GM21381 (cell line): ENCODE measurements around the gene LEMD2.

Source experiments
- ATAC-seq: cut with Tn5 transposase; IDR thresholded peaks from one replicate; pipeline ENCODE4 v1.9.1; 2021; ENCODE audit warnings: mild to moderate bottlenecking, moderate library complexity; ENCODE audit not compliant: unreplicated experiment

The LEMD2 gene

GRCh38 chr6:33725222-33725621 is 63.7 kb downstream of the LEMD2 start:
- no peak for ATAC-seq

DNA sequence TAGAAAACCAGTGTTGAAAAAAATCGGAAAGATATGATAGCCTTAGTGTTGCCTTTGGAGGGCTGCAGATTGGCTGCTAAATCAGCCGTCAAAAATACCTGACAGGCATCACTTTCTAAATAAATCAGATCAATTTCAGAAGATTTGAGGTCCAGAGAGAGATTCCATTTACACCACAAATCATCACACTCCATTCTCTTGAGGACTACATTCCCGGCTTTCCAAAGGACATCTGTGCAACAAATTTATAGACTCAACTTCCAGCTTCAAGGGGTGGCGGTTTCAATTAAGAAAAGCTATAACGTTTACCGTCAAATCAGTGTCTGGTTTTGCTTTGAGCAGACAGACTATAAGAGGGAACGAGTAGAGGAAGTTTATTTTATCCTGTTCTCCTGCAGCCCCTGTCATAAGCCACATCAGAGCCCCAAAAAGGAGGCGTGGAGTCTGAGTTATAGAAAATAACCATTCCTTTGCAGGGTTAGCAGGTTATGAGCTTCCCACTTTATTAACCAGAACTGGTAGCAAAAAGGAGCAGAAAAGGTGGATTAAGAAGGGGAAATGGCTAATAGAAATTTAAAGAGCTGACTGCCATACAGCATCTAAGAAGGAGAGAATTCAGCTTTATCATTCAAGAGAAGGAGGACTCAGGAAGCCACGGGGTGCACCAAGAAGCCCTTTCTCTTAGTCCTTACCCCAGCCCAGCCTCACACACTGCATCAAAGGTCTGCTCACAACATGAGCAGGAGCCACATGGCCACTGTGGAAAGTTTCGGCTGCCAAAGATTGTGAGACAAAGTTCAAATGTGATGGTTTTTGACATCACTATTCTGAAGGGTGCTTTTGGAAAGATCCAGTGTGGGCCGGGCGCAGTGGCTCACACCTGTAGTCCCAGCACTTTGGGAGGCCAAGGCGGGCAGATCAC is 64.6 kb downstream of the LEMD2 start:
- ATAC-seq, result no peak

GRCh38 chr6:33723371-33724085 is 65.4 kb downstream of the LEMD2 start:
- ATAC-seq, result no peak

- ATAC-seq, result no peak
Observed at GRCh38 chr6:33722103-33722623, 66.8 kb downstream of the LEMD2 start.

GRCh38 chr6:33721508-33721907 is 67.4 kb downstream of the LEMD2 start:
- ATAC-seq, result no peak
